H9 (cell line): ENCODE results near the gene EPS8L3. TPM values are rescaled to one million over a fixed set of nuclear protein-coding genes. Genes with fewer than 3 reads are reported as not detected.

Experiments used
- DNase-seq: peaks from one replicate; pipeline ENCODE4 v3.0.0-alpha.2; 2017
- H2AFZ ChIP-seq: one replicate; pipeline ENCODE4 v1.6.1; 2013; ENCODE audit warnings: mild to moderate bottlenecking, low read length, control low read depth, moderate library complexity
- H2AK5ac ChIP-seq: 2 replicates; pipeline ENCODE4 v1.6.1; 2013; ENCODE audit warnings: low read length, control low read depth, mixed read lengths; ENCODE audit not compliant: insufficient read length
- H2BK120ac ChIP-seq: one replicate; pipeline ENCODE4 v1.6.1; 2013; ENCODE audit warnings: low read depth, mild to moderate bottlenecking, low read length, control low read depth, inconsistent platforms; ENCODE audit not compliant: poor library complexity, severe bottlenecking
- H2BK12ac ChIP-seq: 2 replicates; pipeline ENCODE4 v1.6.1; 2013; ENCODE audit warnings: low read length, control low read depth, mixed read lengths, low read depth; ENCODE audit not compliant: insufficient read length
- H2BK15ac ChIP-seq: 2 replicates; pipeline ENCODE4 v1.6.1; 2013; ENCODE audit warnings: low read depth, low read length, control low read depth
- H2BK20ac ChIP-seq: one replicate; pipeline ENCODE4 v1.6.1; 2013; ENCODE audit warnings: low read depth, mild to moderate bottlenecking, low read length, control low read depth, inconsistent platforms; ENCODE audit not compliant: poor library complexity, severe bottlenecking
- H2BK5ac ChIP-seq: 2 replicates; pipeline ENCODE4 v1.6.1; 2013; ENCODE audit warnings: low read length, control low read depth, mixed read lengths; ENCODE audit not compliant: insufficient read length
- H3K14ac ChIP-seq: 2 replicates; pipeline ENCODE4 v1.6.1; 2013; ENCODE audit warnings: low read length, control low read depth; ENCODE audit not compliant: insufficient read depth
- H3K18ac ChIP-seq: 2 replicates; pipeline ENCODE4 v1.6.1; 2013; ENCODE audit warnings: low read depth, mild to moderate bottlenecking, mixed read lengths, low read length, control low read depth; ENCODE audit not compliant: insufficient read length
- H3K23ac ChIP-seq: 2 replicates; pipeline ENCODE4 v1.6.1; 2013; ENCODE audit warnings: low read length, control low read depth, mixed read lengths, low read depth; ENCODE audit not compliant: insufficient read length
- H3K23me2 ChIP-seq: 2 replicates; pipeline ENCODE4 v1.6.1; 2013; ENCODE audit warnings: low read depth, mild to moderate bottlenecking, mixed read lengths, low read length, control low read depth; ENCODE audit not compliant: insufficient read length, poor library complexity, severe bottlenecking
- H3K27ac ChIP-seq: 2 replicates; pipeline ENCODE4 v1.5.1; 2013; ENCODE audit warnings: low read length, control low read depth, mixed read lengths, low read depth; ENCODE audit not compliant: insufficient read length
- H3K27me3 ChIP-seq: 2 replicates; pipeline ENCODE4 v1.6.1; 2013; ENCODE audit warnings: low read length, control low read depth, inconsistent platforms; ENCODE audit not compliant: insufficient read depth
- H3K4ac ChIP-seq: 2 replicates; pipeline ENCODE4 v1.6.1; 2013; ENCODE audit warnings: low read depth, mild to moderate bottlenecking, control low read depth, inconsistent platforms, low read length, moderate library complexity
- H3K4me1 ChIP-seq: 2 replicates; pipeline ENCODE4 v1.6.1; 2013; ENCODE audit warnings: low read length, control low read depth, inconsistent platforms; ENCODE audit not compliant: insufficient read depth
- H3K4me2 ChIP-seq: 2 replicates; pipeline ENCODE4 v1.6.1; 2013; ENCODE audit warnings: low read length, control low read depth, mixed read lengths; ENCODE audit not compliant: insufficient read length, insufficient read depth
- H3K56ac ChIP-seq: 2 replicates; pipeline ENCODE4 v1.6.1; 2013; ENCODE audit warnings: low read depth, mild to moderate bottlenecking, mixed read lengths, low read length, control low read depth; ENCODE audit not compliant: insufficient read length
- H3K79me1 ChIP-seq: 2 replicates; pipeline ENCODE4 v1.6.1; 2013; ENCODE audit warnings: low read depth, mild to moderate bottlenecking, moderate library complexity, low read length, control low read depth, inconsistent platforms; ENCODE audit not compliant: insufficient read depth, poor library complexity, severe bottlenecking
- H3K79me2 ChIP-seq: 2 replicates; pipeline ENCODE4 v1.6.1; 2013; ENCODE audit warnings: low read length, control low read depth, inconsistent platforms; ENCODE audit not compliant: insufficient read depth
- H3K9ac ChIP-seq: 2 replicates; pipeline ENCODE4 v1.6.1; 2013; ENCODE audit warnings: low read length, control low read depth, mixed read lengths; ENCODE audit not compliant: insufficient read length; ENCODE audit errors: extremely low read depth
- H3K9me3 ChIP-seq: one replicate; pipeline ENCODE4 v1.6.1; 2013; ENCODE audit warnings: low read depth, low read length, inconsistent platforms; ENCODE audit not compliant: control insufficient read depth
- H3T11ph ChIP-seq: one replicate; pipeline ENCODE4 v1.6.1; 2013; ENCODE audit warnings: mild to moderate bottlenecking, low read length, control low read depth, inconsistent platforms
- H4K20me1 ChIP-seq: one replicate; pipeline ENCODE4 v1.6.1; 2013; ENCODE audit not compliant: control insufficient read depth, insufficient read length, insufficient read depth
- H4K5ac ChIP-seq: 2 replicates; pipeline ENCODE4 v1.6.1; 2013; ENCODE audit warnings: low read depth, mild to moderate bottlenecking, mixed read lengths, low read length, control low read depth; ENCODE audit not compliant: insufficient read length
- H4K8ac ChIP-seq: replicated peaks from 2 replicates; pipeline ENCODE4 v1.6.1; 2013; ENCODE audit warnings: low read length, control low read depth, mixed read lengths, low read depth; ENCODE audit not compliant: insufficient read length
- H4K91ac ChIP-seq: 2 replicates; pipeline ENCODE4 v1.6.1; 2013; ENCODE audit warnings: low read depth, mild to moderate bottlenecking, moderate library complexity, mixed read lengths, low read length, control low read depth; ENCODE audit not compliant: insufficient read length
- H3K27ac Mint-ChIP-seq, 3 experiments: 2 replicates in 2 of 3; 3 replicates in 1 of 3; pipeline ENCODE4 v1.8.0; 2020 to 2021; ENCODE audit warnings: mixed read lengths in 3 of 3, mild to moderate bottlenecking in 1 of 3, moderate library complexity in 1 of 3
- H3K27me3 Mint-ChIP-seq: 2 replicates; pipeline ENCODE4 v1.8.0; 2021; ENCODE audit warnings: low read depth, mild to moderate bottlenecking, moderate library complexity, mixed read lengths
- H3K36me3 Mint-ChIP-seq, 3 experiments: 2 replicates in 2 of 3; 3 replicates in 1 of 3; pipeline ENCODE4 v1.8.0; 2020 to 2021; ENCODE audit warnings: low read depth in 3 of 3, mixed read lengths in 3 of 3; ENCODE audit not compliant: insufficient read depth in 1 of 3
- H3K4me1 Mint-ChIP-seq, 2 experiments: 2 replicates each; pipeline ENCODE4 v1.8.0; 2020; ENCODE audit warnings: mixed read lengths in 2 of 2
- H3K4me3 Mint-ChIP-seq, 2 experiments: 2 replicates in 1 of 2; 3 replicates in 1 of 2; pipeline ENCODE4 v1.8.0; 2020 to 2021; ENCODE audit warnings: mild to moderate bottlenecking in 2 of 2, mixed read lengths in 2 of 2, moderate library complexity in 1 of 2
- H3K9me3 Mint-ChIP-seq, 2 experiments: 2 replicates in 1 of 2; 3 replicates in 1 of 2; pipeline ENCODE4 v1.8.0; 2020; ENCODE audit warnings: mild to moderate bottlenecking in 2 of 2, mixed read lengths in 2 of 2, moderate library complexity in 1 of 2
- WGBS: extraction: QIAGEN DNeasy Blood & Tissue Kit; methylation state at CpG from one replicate; pipeline ENCODE4 v1.1.7; 2013; ENCODE audit warnings: missing lambda C conversion rate, low lambda C conversion rate, mixed read lengths; ENCODE audit not compliant: insufficient read length; ENCODE audit errors: extremely low coverage; 5-methylcytosine and 5-hydroxymethylcytosine counted together
- total RNA-seq: library from RNA; stranded (reverse); gene quantifications from 2 replicates; pipeline ENCODE4 v1.2.1, GENCODE V29; 2021
- TF ChIP-seq, protein P1 (sequence below): fragments of 200-600 bp; sonication (generic); conservative IDR thresholded peaks from 3 replicates; pipeline ENCODE4 v1.8.0; 2021; ENCODE audit warnings: antibody characterized with exemption, mild to moderate bottlenecking

The EPS8L3 gene
- total RNA-seq, 1 experiment from 2014 or later, result not detected

DNA sequence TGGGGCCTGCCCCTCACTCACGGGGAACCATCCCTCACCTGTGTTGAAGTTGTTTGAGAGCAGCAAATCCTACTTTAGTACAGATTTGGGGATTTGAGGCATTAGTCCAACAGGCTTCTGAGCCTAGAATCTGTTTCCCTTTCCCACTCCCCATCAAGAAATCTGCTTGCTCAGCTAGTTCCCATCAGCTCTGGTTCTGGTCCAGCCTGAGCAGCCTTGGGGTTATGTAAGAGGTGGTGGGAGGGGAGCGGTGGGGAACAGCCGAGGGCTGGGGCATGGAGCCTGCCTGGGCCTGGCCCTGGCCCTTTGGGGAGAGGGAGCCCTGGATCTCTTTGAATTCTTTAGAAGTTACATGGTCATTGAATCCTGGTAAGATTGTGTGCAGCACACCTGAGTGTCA lies 47.6 kb downstream of the EPS8L3 start:
- no peak overlapping the region for H2BK15ac ChIP-seq
- TF ChIP-seq, protein P1, sequence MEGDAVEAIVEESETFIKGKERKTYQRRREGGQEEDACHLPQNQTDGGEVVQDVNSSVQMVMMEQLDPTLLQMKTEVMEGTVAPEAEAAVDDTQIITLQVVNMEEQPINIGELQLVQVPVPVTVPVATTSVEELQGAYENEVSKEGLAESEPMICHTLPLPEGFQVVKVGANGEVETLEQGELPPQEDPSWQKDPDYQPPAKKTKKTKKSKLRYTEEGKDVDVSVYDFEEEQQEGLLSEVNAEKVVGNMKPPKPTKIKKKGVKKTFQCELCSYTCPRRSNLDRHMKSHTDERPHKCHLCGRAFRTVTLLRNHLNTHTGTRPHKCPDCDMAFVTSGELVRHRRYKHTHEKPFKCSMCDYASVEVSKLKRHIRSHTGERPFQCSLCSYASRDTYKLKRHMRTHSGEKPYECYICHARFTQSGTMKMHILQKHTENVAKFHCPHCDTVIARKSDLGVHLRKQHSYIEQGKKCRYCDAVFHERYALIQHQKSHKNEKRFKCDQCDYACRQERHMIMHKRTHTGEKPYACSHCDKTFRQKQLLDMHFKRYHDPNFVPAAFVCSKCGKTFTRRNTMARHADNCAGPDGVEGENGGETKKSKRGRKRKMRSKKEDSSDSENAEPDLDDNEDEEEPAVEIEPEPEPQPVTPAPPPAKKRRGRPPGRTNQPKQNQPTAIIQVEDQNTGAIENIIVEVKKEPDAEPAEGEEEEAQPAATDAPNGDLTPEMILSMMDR, result no peak
- H3K14ac ChIP-seq, result no peak overlapping the region
- no peaks in the 10 kb centered on the region for H3K79me2 ChIP-seq
- H3K4me1 ChIP-seq, result no peaks in the 10 kb centered on the region
- no peak overlapping the region for H3K18ac ChIP-seq
- H4K8ac ChIP-seq, result no peak overlapping the region
- no peak overlapping the region for H3K56ac ChIP-seq
- H4K5ac ChIP-seq, result no peak overlapping the region
- no peaks in the 10 kb centered on the region for H3K23me2 ChIP-seq
- DNase-seq, result no peak
- no CpG with 5 or more reads among the region's 3 CpGs for WGBS
- no peaks in the 10 kb centered on the region for H3K36me3 Mint-ChIP-seq
- no peak overlapping the region for H3K4me3 Mint-ChIP-seq
- no peaks in the 10 kb centered on the region; a peak in 1 of 4 replicates for H3K4me1 Mint-ChIP-seq
- no peak overlapping the region for H2AFZ ChIP-seq
- no peaks in the 10 kb centered on the region; the same call in 1 of the 2 replicates for H3K27me3 ChIP-seq
- no peak overlapping the region for H2BK20ac ChIP-seq
- no peaks in the 10 kb centered on the region for H3K9me3 ChIP-seq
- no peak overlapping the region for H3K9ac ChIP-seq
- H3K9me3 Mint-ChIP-seq, result no peaks in the 10 kb centered on the region; a peak in 1 of 5 replicates
- H3K27me3 Mint-ChIP-seq, result peaks cover 9% of the 10 kb centered on the region
- no peak overlapping the region for H3K4me2 ChIP-seq
- H4K20me1 ChIP-seq, result no peaks in the 10 kb centered on the region
- H2BK12ac ChIP-seq, result no peak overlapping the region
- H3K27ac ChIP-seq, result no peak overlapping the region
- no peak overlapping the region for H3T11ph ChIP-seq
- H3K79me1 ChIP-seq, result no peaks in the 10 kb centered on the region
- no peak overlapping the region for H2BK5ac ChIP-seq
- no peak overlapping the region for H4K91ac ChIP-seq
- H2AK5ac ChIP-seq, result no peak overlapping the region
- H3K4ac ChIP-seq, result no peak overlapping the region
- no peak overlapping the region for H3K23ac ChIP-seq
- H2BK120ac ChIP-seq, result no peak overlapping the region
- H3K27ac Mint-ChIP-seq, result no peak overlapping the region; a peak in 1 of 7 replicates
